GM21619 (cell line): ENCODE measurements around the gene NKAPL.
"Not testable (repeated sequence)": the region's sequence is repeated elsewhere in the genome, so short reads cannot be mapped to it uniquely, and the experiment has no call there.

Experiments used
- ATAC-seq: cut with Tn5 transposase; IDR thresholded peaks from one replicate; pipeline ENCODE4 v1.9.1; 2021; ENCODE audit not compliant: unreplicated experiment

Gene NKAPL

DNA sequence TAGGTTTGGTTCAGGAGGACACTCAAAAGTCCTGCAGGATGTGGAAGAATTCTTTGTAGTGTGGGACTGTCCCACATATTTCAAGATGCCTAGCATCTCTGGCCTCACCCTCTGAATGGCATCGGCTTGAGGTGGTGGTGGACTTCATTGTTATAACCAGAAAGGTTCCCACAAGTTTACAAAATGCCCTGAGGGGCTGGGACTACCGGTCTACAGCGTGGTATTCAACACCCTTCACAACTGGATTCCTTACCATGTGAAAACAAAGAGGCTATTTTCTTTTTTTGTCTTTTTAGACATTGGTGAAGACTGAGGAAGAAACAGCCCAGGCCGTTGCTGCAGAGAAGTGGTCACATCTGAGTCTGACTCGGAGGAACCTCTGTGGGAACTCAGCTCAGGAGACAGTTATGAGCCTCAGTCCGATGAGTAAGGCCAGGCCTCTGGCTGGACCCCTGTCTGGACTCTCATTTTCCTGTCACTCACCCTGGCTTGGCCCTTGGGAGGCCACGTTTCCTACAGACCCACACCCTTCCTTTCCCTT is 37.5 kb downstream of the NKAPL start:
- no peak for ATAC-seq

DNA sequence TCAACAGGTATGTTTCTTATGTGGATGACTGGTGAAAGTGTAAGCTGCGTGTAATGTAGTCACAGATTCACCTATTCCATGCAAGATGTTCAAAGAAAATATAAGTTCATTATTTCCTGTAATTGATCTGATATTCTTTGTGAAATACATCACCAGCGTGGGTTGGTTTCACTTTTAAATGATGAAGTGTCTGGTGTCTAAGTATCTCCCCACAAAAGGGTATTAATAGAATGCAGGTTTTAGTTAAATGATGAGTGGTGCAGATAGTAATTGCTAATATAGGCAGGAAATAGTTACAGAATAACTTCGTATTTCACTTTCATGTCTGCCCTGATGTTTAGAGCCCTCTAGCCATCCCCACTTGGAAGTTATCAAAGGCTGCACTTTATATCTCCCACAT is 44.5 kb downstream of the NKAPL start:
- peak; percentile 93 for ATAC-seq

DNA sequence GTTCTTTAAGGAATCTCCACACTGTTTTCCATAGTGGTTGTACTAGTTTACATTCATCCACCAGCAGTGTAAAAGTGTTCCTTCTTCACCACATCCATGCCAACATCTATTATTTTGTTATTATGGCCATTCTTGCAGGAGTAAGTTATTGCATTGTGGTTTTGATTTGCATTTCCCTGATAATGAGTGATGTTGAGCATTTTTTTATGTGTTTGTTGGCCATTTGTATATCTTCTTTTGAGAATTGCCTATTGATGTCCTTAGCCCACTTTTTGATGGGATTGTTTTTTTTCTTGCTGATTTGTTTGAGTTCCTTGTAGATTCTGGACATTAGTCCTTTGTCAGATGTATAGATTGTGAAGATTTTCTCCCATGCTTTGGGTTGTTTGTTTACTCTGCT is 47.3 kb downstream of the NKAPL start:
- ATAC-seq: not testable (repeated sequence)
